Measurements from ENCODE around the gene GM2A.
"Not testable (repeated sequence)": the region's sequence is repeated elsewhere in the genome, so short reads cannot be mapped to it uniquely, and the experiment has no call there.

The GM2A gene

DNA sequence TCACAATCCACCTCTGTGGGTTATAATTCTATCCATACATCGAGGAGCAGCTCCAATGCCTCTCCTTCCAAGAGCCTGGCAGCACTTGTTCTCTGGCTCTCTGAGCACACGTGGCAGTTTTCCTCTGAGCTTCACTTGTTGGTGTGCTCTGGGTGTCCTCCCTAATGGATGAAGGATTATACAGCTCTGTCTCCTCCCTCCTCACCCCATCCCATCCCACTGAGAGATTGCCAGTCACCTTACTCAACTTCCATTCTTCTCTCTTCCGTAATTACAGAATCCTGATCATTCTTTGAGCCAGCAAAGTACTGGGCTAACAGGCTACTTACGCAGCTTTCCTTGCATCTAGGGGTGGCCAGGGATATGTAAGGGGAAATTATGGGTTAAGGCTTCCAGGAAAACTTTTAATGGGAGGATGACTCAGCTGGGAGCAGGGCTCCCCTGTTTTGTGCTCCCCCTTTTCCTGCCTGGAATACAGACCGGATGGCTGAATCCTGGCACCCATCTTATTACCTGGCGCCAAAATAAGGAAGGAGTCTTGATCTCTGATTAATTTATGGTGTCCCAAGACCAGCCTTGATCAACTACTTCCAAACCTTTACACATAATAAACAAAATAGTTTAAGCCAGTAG lies 22.8 kb upstream of the GM2A start:
- no peak for DNase-seq

DNA sequence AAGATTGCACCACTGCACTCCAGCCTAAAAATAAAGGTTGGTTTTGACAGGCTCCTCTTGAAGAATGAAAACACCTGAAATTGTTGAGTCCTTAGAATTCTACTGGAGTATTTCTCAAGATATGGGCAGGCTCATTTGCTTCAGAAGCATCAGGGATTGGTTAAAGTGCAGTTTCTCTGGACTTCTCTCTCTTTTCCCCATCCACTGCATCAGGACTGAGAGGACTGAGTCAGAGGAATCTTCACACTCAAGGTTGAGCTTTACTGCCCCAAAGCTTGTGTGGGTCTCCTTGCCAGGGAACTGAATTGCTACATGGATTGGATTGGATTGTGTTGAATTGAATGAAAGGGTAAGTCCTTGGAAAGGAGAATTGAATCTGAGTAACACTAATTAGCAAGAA lies 21.6 kb upstream of the GM2A start:
- DNase-seq = no peak

DNA sequence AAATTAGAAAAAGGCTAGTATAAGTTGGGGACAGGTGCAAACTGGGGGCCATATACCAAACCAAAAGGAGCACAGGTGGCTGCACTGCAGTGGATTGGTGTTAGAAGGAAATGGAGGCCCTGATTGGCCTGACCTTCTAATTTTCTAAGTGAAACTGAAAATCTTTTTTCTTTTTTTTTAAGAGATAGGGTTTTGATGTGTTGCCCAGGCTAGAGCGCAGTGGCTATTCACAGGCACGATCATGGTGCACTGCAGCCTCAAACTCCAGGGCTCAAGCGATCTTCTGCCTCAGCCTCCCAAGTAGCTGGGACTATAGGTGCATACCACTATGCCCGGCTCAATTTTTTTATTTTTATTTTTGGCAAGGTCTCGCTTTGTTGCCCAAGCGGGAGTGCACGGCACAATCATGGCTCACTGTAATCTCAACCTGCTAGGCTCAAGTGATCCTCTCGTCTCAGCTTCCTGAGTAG lies 19.3 kb upstream of the GM2A start:
- DNase-seq = no peak

DNA sequence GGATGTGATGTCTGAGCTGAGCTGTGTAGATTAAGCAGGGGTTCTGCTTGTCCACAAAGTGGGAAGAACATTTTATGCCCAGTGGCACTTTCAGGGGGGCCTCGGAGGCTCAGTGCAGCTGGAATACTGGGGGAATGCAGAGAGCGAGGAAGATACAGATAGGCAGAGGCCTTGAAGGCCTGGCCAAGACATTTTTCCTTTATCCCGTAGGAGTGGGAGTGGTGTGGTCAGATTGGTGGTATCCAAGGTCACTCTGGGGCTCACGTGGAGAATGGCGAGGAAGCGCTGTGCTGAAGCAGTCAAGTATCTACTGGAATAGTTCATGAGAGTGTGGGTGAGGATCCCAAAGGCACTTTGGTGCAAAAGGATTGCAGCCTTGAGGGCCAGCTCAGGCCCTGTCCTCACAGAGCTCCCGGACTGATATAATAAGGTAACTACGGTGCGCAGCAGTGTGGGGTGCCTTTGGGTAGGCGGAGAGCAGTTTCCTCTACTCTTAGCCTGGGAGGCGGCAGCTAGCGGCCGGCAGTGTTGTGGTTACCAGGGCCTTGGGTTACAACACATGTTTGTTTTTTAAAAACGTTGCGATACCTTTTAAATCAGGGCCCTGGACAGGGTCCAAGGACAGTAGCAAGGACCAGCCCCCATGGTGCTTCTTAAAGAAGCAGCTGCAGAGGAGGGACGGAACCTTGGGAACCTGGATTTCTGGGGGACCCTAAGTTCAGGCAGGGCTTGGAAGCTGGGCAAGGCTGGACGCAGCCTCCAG lies 18.3 kb upstream of the GM2A start:
- no peak for DNase-seq

DNA sequence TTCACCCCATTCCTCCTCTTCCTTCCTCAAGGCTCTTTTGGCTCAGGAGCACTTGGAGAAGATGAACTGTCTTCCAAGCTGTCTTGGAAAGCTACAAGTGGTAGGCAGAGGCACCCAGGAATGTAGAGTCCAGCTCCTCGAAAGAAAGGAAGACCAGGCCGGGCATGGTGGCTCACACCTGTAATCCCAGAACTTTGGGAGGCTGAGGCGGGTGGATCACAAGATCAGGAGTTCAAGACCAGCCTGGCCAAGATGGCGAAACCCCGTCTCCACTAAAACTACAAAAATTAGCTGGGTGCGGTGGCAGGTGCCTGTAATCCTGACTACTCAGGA lies 17.8 kb upstream of the GM2A start:
- not testable (repeated sequence) for DNase-seq

DNA sequence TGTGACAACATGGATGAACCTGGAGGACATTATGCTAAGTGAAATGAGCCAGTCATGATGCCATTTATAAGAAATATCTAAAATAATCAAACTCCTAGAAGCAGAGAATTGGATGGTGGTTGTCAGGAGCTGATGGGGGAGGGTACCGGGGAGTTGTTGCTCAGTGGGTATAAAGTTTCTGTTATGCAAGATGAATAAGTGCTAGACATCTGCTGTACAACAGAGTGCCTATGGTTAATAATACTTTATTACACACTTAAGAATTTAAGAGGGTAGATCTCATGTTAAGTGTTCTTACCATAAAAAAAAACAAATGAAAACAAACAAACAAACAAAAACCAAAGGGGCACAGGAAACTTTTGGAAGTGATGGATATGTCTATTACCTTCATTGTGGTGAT lies 16.1 kb upstream of the GM2A start:
- DNase-seq = no peak

DNA sequence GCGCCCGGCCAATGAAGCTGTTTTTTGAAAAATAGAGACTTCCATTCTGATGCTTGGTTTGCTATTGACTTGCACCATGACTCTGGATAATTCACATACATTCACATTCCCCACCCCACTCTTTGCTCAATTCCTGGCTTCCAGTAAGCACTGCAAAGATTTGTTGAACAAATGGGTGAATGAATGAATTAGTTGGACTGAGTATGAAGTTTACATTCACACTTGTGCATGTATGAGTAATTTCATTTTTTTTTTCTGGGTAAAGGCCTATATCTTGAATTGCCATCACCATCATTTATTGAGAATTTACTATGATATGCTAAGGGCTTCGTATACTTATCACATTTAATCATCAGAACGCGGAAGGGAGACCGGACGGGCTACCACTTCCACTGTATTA lies 15.3 kb upstream of the GM2A start:
- no peak for DNase-seq

DNA sequence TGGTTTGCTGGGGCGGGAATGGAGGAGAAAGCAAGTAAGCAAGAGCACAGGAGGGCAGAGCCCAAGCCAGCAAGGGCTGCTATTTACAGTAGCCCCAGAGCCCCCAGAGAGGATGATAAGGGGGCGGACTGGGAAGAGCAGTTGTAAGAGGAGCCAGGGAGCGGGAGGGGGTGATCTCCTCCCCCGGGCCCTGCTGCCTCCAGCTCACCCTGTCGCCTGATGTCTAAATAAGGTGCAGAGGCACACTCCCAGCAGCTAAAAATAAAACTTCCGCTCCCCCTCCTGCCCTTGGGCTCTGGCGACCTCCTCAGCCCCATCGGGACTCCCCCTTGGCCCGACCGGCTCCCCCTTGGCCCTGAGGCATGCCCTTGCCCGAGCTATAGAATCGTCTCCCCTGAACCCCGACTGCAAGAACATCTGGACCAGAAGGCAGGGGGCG lies 14.7 kb upstream of the GM2A start:
- DNase-seq = no peak

DNA sequence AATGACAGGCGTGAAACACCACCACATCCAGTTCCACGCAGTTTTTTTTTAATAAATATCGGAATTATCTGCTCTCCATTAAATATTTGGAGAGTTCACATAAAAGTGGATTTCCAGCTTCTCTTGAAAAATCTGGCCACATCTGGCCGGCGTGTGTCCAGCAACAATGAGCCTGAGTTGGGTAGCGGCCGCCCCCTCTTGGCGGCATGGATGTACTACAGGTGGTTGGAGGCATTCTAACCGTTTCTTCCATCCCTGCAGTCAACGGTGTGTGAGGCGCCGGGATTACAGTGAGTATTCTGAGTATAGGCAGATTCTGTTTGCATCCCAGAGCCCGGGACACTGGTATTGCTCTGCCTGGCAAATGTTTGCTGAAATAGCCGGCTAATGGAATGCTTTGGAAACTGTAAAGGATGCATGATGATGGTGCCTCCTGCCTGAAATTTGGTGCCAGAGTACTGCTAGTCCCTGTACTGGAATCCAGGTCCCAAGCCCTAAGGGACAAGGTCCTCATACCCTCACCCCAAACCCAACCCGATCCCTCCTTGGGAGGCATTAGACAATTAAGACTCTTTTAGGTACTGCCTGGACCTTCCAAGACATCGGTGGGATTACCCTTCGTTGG lies 13.6 kb upstream of the GM2A start:
- DNase-seq = no peak

DNA sequence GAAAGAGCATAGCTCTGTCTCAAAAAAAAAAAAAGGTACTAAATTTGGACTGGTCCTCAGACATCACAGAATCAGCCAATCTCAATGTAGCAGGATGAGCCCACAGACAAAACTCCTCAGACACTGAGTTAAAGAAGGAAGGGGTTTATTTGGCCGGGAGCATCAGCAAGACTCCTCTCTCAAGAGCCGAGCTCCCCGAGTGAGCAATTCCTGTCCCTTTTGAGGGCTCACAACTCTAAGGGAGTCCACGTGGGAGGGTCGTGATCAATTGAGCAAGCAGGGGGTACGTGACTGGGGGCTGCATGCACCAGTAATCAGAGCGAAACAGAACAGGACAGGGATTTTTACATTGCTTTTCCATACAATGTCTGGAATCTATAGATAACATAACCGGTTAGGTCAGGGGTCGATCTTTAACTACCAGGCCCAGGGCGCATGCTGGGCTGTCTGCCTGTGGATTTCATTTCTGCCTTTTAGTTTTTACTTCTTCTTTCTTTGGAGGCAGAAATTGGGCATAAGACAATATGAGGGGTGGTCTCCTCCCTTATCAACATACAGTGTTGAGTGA lies 12.6 kb upstream of the GM2A start:
- not testable (repeated sequence) for DNase-seq

DNA sequence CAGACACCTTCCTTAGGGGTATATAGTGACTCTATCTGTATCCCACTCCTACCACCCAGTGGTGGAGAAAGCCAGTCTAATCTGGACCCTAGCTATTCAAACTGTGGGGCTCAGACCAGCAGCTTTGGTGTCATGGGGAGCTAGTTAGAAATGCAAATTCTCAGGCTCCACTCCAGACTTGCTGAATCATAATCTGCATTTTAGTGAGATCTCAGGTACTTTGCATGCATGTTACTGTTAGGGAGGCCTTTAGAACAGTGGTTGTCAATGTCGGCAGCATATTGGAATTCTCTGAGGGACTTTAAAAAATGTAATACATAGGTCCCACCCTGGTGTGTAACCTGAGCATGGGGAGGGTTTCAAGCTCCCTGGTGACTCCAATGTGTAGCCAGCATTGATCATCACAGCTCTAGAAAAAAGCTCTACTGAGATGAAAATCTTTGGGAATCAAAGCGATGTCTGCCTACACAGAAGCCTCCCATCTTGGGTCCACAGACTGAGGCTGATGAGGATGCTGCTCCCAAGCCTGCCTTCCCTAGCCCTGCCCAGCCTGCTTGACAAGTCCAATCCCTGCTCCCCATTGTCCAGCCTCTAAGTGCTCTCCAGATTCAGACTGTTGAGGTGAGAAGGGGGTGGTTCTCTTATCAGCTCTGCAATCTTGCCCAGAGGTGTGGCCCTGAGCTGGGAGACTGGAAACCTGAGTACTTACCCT lies 11.9 kb upstream of the GM2A start:
- no peak for DNase-seq

DNA sequence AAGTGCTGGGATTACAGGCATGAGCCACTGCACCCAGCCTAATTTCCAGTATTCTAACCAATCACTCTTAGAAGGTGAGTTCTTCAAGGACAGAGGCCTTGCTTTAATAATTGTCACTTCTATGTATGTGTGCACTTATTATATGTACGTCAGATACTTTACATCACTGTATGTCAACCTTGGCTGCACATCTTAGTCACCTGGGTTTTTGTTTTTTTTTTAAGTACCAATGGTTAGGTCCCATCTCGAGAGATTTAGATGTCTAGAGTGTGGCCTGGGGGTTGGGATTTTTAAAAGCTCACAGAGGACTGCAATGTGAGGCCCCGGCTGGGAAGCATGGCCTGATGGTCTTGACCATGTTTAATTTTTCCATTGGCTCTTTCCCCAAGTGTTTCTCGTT lies 9.9 kb upstream of the GM2A start:
- DNase-seq = no peak

DNA sequence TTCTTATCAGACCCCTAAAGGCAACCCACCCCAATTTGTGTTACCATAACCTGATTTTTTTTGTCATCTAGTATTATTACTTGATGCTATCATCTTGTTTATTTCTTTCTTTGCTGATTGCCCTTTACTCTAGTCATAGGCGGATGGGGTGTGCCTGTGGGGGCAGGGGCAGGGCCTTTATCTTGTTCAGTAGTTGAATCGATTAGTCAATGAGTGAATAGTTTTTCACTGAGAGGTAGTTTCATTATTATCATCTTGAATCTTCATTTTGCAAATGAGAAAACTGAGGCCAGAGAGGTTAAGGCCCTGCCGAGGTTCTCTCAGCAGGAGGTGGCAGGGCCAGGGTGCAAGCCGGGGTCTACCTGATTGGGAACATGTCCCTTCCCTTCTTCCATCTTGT lies 9.4 kb upstream of the GM2A start:
- no peak for DNase-seq

DNA sequence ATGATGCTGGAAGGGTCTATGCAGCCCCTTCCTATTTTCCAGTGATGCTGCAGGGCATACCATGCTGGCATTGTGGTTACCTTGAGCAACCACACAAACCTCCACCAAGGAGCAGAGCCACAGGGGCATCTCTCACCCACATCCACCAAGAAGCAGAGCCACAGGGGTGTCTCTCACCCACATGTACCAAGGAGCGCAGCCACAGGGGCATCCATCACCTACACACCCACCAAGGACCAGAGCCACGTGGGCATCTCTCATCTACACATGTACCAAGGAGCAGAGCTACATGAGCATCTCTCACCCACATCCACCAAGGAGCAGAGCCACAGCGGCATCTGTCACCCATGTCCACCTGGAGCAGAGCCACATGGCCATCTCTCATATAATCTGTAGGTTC lies 8.8 kb upstream of the GM2A start:
- DNase-seq = no peak

DNA sequence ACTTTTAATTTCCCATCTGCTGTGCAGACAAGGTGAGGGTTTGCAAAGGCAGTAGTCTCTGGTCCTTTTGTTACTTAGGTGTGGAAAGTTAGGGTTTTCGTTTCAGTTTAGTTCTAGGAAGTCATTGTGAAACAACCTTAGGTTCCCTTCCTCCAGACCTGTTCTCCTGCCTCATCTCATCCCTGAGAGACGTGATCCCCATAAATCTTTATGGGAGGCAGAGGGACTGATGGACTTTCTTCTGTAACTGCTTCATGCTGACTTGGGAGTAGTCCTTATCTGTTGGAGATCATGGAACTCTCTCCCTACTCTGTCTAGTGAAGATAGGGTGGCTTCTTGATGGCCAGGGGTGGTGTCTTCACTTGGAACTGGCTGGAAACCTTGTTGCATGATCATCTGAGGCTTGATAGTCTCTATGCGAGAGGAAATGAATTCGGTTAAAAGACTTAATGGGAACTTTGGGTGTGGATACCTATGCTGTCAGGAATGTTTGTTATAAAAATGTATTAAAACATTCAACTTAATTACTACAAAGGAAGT lies 7.2 kb upstream of the GM2A start:
- DNase-seq = no peak

DNA sequence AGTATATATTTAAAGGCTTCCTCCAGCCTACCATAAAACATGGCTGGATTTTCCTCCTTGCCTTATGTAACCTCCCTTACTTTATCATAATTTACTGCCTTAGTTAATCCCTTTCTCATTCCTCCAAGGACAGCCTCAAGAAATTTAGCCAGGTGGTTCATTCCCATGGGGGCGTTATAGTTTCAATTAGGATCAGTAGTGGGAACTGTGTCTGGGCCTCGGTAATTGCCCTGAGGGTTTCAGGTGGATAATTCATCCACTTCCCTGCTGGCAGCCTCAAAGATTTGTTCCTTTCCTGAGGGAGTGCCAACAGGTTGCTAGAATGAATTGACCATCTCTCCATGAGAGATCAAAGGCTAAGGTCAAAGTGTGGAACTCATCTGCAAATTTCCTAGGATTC lies 4.3 kb upstream of the GM2A start:
- DNase-seq = no peak

DNA sequence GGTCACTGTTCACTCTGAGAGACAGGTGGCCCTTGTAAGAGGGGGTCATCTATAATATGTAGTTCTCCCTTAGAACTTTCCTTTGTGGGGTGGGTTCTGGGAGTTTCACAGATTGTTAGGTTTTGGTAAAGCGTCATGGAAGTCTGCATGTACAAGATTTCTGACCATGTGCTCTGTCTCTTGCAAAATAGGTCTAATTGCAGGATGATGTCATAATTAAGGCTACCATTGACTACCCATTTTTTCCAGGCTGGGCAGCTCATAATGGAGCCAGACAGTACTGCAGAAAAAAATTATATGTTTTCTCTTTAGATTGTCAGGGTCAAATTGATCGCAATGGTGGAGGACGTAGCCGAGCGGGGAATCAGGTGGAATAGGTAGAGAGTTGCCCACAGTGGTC lies 3.7 kb upstream of the GM2A start:
- no peak for DNase-seq

DNA sequence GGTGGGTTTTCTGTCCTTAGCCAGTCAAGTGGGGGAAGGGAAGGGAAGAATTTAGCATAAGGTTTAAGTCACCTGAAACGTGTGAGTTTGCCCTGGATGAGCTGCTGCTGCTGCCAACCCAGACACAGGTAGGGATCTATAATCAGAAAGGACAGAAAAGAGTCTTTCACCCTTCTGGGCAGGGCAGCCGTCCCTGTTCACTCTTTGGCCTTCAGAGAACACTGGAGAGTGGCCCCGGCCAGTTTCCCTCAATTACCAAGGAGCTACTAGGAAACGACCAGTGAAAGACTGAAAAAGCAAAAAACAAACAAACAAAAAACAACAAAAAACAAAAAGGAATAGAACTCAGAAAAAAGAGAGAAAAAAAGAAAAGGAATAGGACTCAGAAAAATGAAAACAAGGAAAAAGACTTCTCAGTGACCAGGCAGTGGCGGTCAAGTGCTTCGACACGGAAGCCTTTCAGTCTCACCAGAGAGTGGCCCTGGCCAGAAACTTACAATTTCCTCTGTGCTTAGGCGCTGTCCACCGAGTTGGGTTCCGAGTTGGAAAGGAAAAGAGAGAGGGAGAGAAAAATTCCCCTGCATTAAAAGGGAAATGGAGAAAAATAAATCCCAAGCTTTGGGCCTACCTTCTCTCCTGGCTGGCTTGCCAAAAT lies 2.5 kb upstream of the GM2A start:
- DNase-seq = no peak

DNA sequence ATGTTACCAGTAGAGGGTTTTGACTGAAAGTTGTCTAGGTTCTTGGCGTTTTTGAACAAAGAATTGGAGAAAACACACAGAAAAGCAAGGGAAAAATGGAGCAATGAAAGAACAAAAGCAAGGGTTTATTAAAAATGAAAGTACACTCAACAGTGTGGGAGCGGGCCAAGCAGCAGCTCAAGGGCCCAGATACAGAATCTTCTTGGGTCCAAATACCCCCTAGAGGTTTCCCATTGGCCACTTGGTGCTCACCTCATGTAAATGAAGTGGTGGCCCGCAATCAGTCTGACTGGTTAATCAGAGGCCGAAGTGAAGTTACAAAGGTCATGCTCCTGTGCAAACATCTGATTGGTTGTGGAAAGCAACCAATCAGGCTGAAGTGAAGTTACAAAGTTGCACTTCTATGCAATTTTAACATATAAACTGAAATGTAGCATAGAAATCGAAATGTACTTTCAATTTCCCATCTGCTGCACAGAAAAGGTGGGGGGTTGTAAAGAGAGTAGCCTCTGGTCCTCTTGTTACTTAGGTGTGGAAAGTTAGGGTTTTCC lies 1.9 kb upstream of the GM2A start:
- DNase-seq = no peak

DNA sequence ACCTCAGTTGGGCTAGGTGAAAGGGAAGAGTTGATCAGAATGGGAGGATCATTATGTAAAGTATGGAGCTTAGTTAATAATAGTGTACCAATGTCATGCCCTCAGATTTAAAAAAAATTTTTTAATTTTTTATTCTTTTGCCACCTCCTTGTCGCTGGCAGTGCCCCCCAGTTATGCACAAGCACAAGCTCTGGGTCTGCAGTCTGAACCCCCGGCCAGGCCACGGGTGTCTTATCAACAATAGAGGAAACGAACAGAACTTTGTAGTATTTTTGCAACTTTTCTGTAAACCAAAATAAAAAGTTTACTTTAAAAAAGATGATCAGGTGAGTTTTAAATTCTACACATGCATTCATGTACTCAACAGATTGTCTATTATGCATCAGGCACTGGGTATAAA lies 1.4 kb upstream of the GM2A start:
- no peak for DNase-seq

DNA sequence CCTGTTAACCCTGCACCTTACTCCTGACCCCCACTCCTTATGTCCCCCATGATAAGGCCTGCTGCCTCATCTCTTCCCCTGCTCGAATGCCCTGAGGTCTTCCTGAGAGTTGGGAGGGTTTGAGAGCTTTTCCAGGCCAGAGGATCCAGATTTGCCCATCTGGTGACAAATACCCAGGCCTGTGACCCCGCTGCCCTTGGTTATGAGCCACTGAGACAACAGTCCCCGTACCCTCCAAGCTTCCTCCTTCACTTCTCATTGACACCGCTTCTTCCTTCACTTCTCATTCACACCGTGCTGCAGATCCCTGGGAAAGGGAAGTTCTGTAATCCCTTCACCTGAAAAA lies 593 bp downstream of the GM2A start:
- no peak for DNase-seq

DNA sequence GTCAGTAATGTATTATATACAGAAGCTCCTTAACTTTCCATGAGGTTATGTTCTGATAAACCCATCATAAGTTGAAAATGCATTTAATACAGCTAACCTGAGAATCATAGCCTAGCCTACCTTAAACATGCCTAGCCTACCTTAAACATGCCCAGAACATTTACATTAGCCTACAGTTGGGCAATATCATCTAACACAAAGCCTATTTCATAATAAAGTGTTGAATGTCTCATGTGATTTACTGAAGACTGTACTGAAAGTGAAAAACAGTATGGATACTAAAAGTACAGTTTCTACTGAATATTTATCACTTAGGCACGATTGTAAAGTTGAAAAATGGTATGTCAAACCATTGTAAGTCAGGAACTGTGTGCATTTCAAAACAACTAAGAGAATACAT lies 1.6 kb downstream of the GM2A start:
- no peak for DNase-seq
